NB4 (cell line): Measurements from ENCODE around the gene CLCN7.

ENCODE experiments used
- CTCF ChIP-seq: IDR thresholded peaks from one replicate; pipeline ENCODE4 v1.5.1; 2012; ENCODE audit warnings: low read depth, low read length
- POLR2A ChIP-seq: IDR thresholded peaks from 2 replicates; pipeline ENCODE4 v1.6.1; 2011; ENCODE audit warnings: mild to moderate bottlenecking; ENCODE audit not compliant: insufficient read length; ENCODE audit errors: extremely low read depth

GRCh38 chr16:1453316-1453715 lies 21.5 kb downstream of the CLCN7 start:
- TF ChIP-seq CTCF (no peak), POLR2A (no peak)
